HepG2 (cell line): Measurements from ENCODE around the gene CAVIN3. TPM values are rescaled to one million over a fixed set of nuclear protein-coding genes. Genes with fewer than 3 reads are reported as not detected.

Experiments used
- ATAC-seq: fragments of 200-7000 bp; cut with Tn5 transposase; 3 replicates; pipeline ENCODE4 v1.9.1; 2020; ENCODE audit warnings: mild to moderate bottlenecking, moderate library complexity
- BruUV-seq: library from RNA; stranded (reverse); fragments of 400-500 nt; replicated peaks from 2 replicates; lab custom pipeline; 2021; lab: Mats Ljungman, UMichigan
- CTCF ChIA-PET: fragments of 300-600 bp; formaldehyde crosslinking; extraction: SDS; loops from one replicate; lab custom pipeline; 2021; ENCODE audit warnings: low total read pairs, inconsistent platforms, low intra/inter-chr PET ratio; lab: Yijun Ruan, JAX
- POLR2A ChIA-PET: fragments of 350-600 bp; sonication (Branson Sonifier 250); formaldehyde crosslinking; loops from one replicate; lab custom pipeline; 2020; ENCODE audit warnings: antibody characterized with exemption, inconsistent platforms; lab: Yijun Ruan, JAX
- DNase-seq: peaks from one replicate; pipeline ENCODE4 v3.0.0-alpha.2; 2015; ENCODE audit warnings: low spot score
- FAIRE-seq: peaks from 3 replicates; lab custom pipeline; 2011; peaks lifted over from hg19 to GRCh38; lab: Jason Lieb, UNC
- H2AFZ ChIP-seq: one replicate; pipeline ENCODE4 v1.6.1; 2011; ENCODE audit warnings: low read length, inconsistent platforms
- H3K27ac ChIP-seq: fragments of 300-600 bp; 3 replicates; pipeline ENCODE4 v1.8.0; 2011; ENCODE audit warnings: mixed run types, mild to moderate bottlenecking, mixed read lengths, low read length, inconsistent platforms; ENCODE audit not compliant: insufficient read depth; ENCODE audit errors: extremely low read length
- H3K27me3 ChIP-seq, 2 experiments: fragments of 200-600 bp in 1 of 2; 2 replicates in 1 of 2; 3 replicates in 1 of 2; pipeline versions ENCODE4 v1.6.0 to v1.8.0; 2011; ENCODE audit warnings: low read length in 2 of 2, mild to moderate bottlenecking in 2 of 2, moderate library complexity in 2 of 2, inconsistent platforms in 1 of 2; ENCODE audit not compliant: insufficient read depth in 2 of 2, control insufficient read depth in 1 of 2
- H3K36me3 ChIP-seq, 2 experiments: fragments of 200-600 bp in 1 of 2; replicated peaks in 1 of 2; 2 replicates in 1 of 2; 3 replicates in 1 of 2; pipeline versions ENCODE4 v1.5.1 to v1.8.0; 2011; ENCODE audit warnings: low read length in 2 of 2, inconsistent platforms in 1 of 2; ENCODE audit not compliant: insufficient read depth in 2 of 2, control insufficient read depth in 1 of 2
- H3K4me1 ChIP-seq: 2 replicates; pipeline ENCODE4 v1.5.1; 2012; ENCODE audit warnings: low read length, inconsistent platforms; ENCODE audit not compliant: insufficient read depth
- H3K4me2 ChIP-seq: 2 replicates; pipeline ENCODE4 v1.6.0; 2011; ENCODE audit warnings: low read depth, low read length, inconsistent platforms
- H3K4me3 ChIP-seq, 3 experiments: fragments of 200-600 bp in 1 of 3; sonication (generic), shearing (Covaris generic) in 1 of 3; replicated peaks in 1 of 3; 2 replicates each; pipeline ENCODE4 v1.5.1; 2011 to 2016; ENCODE audit warnings: low read length in 3 of 3, inconsistent platforms in 2 of 3, low read depth in 2 of 3, mild to moderate bottlenecking in 2 of 3, control low read depth in 1 of 3, mixed read lengths in 1 of 3; ENCODE audit not compliant: insufficient read depth in 1 of 3
- H3K79me2 ChIP-seq: one replicate; pipeline ENCODE4 v1.6.1; 2011; ENCODE audit warnings: low read length, inconsistent platforms; ENCODE audit not compliant: insufficient read depth
- H3K9ac ChIP-seq: 2 replicates; pipeline ENCODE4 v1.6.0; 2011; ENCODE audit warnings: mild to moderate bottlenecking, low read depth, low read length, inconsistent platforms; ENCODE audit not compliant: insufficient read depth
- H3K9me3 ChIP-seq: 2 replicates; pipeline ENCODE4 v1.5.1; 2012; ENCODE audit warnings: mild to moderate bottlenecking, low read length
- H4K20me1 ChIP-seq: 2 replicates; pipeline ENCODE4 v1.6.0; 2011; ENCODE audit warnings: inconsistent platforms, mild to moderate bottlenecking, low read length, moderate library complexity; ENCODE audit not compliant: insufficient read depth
- CEBPB ChIP-seq: IDR thresholded peaks from 2 replicates; pipeline ENCODE4 v1.6.1; 2011; ENCODE audit warnings: low read depth, low read length, improper control_type of control experiment, borderline replicate concordance
- HNF4A ChIP-seq: sonication (generic); formaldehyde crosslinking; IDR thresholded peaks from 2 replicates; pipeline ENCODE4 v1.4.0; 2020; ENCODE audit warnings: missing genetic modification reagents
- RARA ChIP-seq: IDR thresholded peaks from 2 replicates; pipeline ENCODE4 v1.6.1; 2016; ENCODE audit warnings: missing genetic modification reagents, missing compliant biosample characterization
- SMC3 ChIP-seq: IDR thresholded peaks from 2 replicates; pipeline ENCODE4 v1.6.1; 2011; ENCODE audit warnings: low read length, improper control_type of control experiment
- TAF15 ChIP-seq: fragments of 200-400 bp; formaldehyde crosslinking; IDR thresholded peaks from one replicate; pipeline ENCODE4 v1.6.1; 2018; ENCODE audit warnings: mild to moderate bottlenecking, low read depth, low read length; ENCODE audit not compliant: poor library complexity, severe bottlenecking
- XRCC5 ChIP-seq: fragments of 200-400 bp; formaldehyde crosslinking; optimal IDR thresholded peaks from 2 replicates; pipeline ENCODE3; 2017; ENCODE audit warnings: mild to moderate bottlenecking, low read length
- ZNF20 ChIP-seq: sonication (generic); formaldehyde crosslinking; IDR thresholded peaks from 2 replicates; pipeline ENCODE4 v1.4.0; 2020; ENCODE audit warnings: mild to moderate bottlenecking, moderate library complexity, missing genetic modification reagents
- ZNF276 ChIP-seq: sonication (generic); formaldehyde crosslinking; IDR thresholded peaks from 2 replicates; pipeline ENCODE4 v1.4.0; 2020; ENCODE audit warnings: mild to moderate bottlenecking, low read depth, missing genetic modification reagents
- ZNF629 ChIP-seq: sonication (generic); formaldehyde crosslinking; conservative IDR thresholded peaks from 2 replicates; pipeline ENCODE4 v1.5.0; 2020; ENCODE audit warnings: missing genetic modification reagents
- ZNF710 ChIP-seq: sonication (generic); formaldehyde crosslinking; IDR thresholded peaks from 2 replicates; pipeline ENCODE4 v1.5.0; 2020; ENCODE audit warnings: mild to moderate bottlenecking, missing genetic modification reagents, borderline replicate concordance
- ZNF773 ChIP-seq: sonication (generic); formaldehyde crosslinking; IDR thresholded peaks from 2 replicates; pipeline ENCODE4 v1.4.0; 2020; ENCODE audit warnings: missing genetic modification reagents, borderline replicate concordance
- ZSCAN12 ChIP-seq: sonication (generic); formaldehyde crosslinking; IDR thresholded peaks from 2 replicates; pipeline ENCODE4 v1.9.0; 2021; ENCODE audit warnings: mild to moderate bottlenecking, missing genetic modification reagents
- WGBS: methylation state at CpG from one replicate; pipeline ENCODE4 v1.1.6; 2017; ENCODE audit warnings: low lambda C conversion rate; 5-methylcytosine and 5-hydroxymethylcytosine counted together
- in situ Hi-C: cut with HindIII; loops from 2 replicates; pipeline ENCODE4 v1.10.0; 2017; ENCODE audit warnings: low pct_unique_long_range_greater_than_20kb; ENCODE audit not compliant: extremely low pct_ligation_motif_present
- intact Hi-C: fragments of 100-400 bp; cut with micrococcal nuclease; formaldehyde crosslinking; loops from one replicate; pipeline ENCODE4 v1.10.0; 2022; ENCODE audit not compliant: unreplicated experiment
- polyA plus RNA-seq, 8 experiments: library from polyadenylated mRNA; depleted of rRNA in 3 of 8; stranded (reverse) in 7 of 8; unstranded in 1 of 8; fragments of >200 nt; fragmentation: Illumina TruSeq in 4 of 8; extraction: Trizol in 4 of 8; gene quantifications; 2 replicates each; pipeline versions ENCODE4 v1.2.1 to v1.2.3, GENCODE V29; 2011 to 2016; ENCODE audit warnings: low read depth in 4 of 8, missing spikeins in 1 of 8, mixed read lengths in 1 of 8; ENCODE audit not compliant: insufficient read depth in 1 of 8
- total RNA-seq, 5 experiments: library from RNA; depleted of rRNA; stranded (reverse); fragments of >200 nt; fragmentation: Illumina TruSeq; extraction: Trizol; gene quantifications; 2 replicates each; pipeline ENCODE4 v1.2.3, GENCODE V29; 2016; ENCODE audit warnings: low read depth in 1 of 5
- TF ChIP-seq, protein P1 (sequence below): sonication (generic); formaldehyde crosslinking; IDR thresholded peaks from 2 replicates; pipeline ENCODE4 v1.5.0; 2020; ENCODE audit warnings: mild to moderate bottlenecking, missing genetic modification reagents, moderate library complexity

The CAVIN3 gene
- total and polyA plus RNA-seq, 2 of the 13 experiments (the other 11 are each of a cell fraction or from before 2014, with no cell fraction given): not detected

DNA sequence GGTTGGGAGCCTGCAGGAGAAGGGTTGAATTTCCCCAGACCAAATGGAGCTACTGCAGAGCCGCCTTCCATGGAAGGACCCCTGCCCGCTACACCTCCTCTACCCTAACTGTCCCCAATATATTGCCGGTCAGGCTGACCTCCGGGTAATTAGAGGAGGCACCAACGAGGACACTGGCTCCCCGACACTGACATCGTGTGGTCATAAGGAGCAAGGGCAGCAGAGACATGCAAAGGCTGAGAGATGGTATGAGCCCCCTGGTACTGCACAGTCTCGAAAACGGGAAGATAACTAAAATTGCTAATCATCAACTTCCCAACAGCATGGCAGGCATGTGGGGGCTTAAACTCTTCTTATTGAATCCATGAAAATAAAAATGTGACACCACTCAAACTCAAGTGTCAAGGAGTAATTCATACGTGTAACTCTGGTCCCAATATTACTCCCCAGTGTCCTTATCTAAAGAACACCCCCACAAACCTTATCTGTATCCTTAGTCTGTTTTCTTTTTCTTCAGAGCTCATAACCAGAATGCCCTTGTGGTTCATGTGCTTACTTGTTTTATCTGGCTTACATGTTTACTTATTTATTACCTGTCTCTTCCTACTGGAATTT, 4.4 kb downstream of the CAVIN3 start:
- Histone ChIP-seq H3K4me2 (no peak overlapping the region), H3K9ac (no peak overlapping the region), H3K79me2 (no peaks in the 10 kb centered on the region), H2AFZ (no peak overlapping the region), H3K27ac (no peak overlapping the region), H3K4me1 (no peaks in the 10 kb centered on the region), H3K4me3 (no peak overlapping the region), H3K27me3 (peaks cover 1 to 36% of the 10 kb centered on the region in 2 experiments; a peak in 3 of 5 replicates), H3K36me3 (no peaks in the 10 kb centered on the region), H3K9me3 (no peaks in the 10 kb centered on the region), H4K20me1 (no peaks in the 10 kb centered on the region)
- peak; percentile 89 for FAIRE-seq
- in situ Hi-C loops (loop anchor here (10.0 kb wide), 1 partner anchor 291 kb away; no protein-coding TSS in a partner anchor), intact Hi-C loops (loop anchor here (1.0 kb wide), 2 partner anchors 65 to 293 kb away; no protein-coding TSS in a partner anchor)
- peak; percentile 45 for DNase-seq
- BruUV-seq: no TSS peak
- WGBS: 8% methylated on average over 2 of the region's 10 CpGs
- POLR2A ChIA-PET: no interaction called here
- ATAC-seq: peak; percentile 98
- CTCF ChIA-PET: interaction anchor here (1.5 to 2.0 kb wide), 3 partner anchors 38 to 292 kb away, joined by 3 to 12 read pairs (median 6); no protein-coding TSS in a partner anchor
- no peak for TF ChIP-seq CEBPB
- TF ChIP-seq HNF4A (CRISPR knock-in tag): no peak
- no peak for TF ChIP-seq ZNF276 (CRISPR knock-in tag)
- TF ChIP-seq XRCC5: peak; percentile 62
- TF ChIP-seq ZNF629 (CRISPR knock-in tag): no peak
- no peak for TF ChIP-seq ZSCAN12 (CRISPR knock-in tag)
- TF ChIP-seq SMC3: peak; percentile 84
- no peak for TF ChIP-seq ZNF710 (CRISPR knock-in tag)
- TF ChIP-seq ZNF773 (CRISPR knock-in tag): no peak
- no peak for TF ChIP-seq ZNF20 (CRISPR knock-in tag)
- no peak for TF ChIP-seq TAF15
- TF ChIP-seq, protein P1, sequence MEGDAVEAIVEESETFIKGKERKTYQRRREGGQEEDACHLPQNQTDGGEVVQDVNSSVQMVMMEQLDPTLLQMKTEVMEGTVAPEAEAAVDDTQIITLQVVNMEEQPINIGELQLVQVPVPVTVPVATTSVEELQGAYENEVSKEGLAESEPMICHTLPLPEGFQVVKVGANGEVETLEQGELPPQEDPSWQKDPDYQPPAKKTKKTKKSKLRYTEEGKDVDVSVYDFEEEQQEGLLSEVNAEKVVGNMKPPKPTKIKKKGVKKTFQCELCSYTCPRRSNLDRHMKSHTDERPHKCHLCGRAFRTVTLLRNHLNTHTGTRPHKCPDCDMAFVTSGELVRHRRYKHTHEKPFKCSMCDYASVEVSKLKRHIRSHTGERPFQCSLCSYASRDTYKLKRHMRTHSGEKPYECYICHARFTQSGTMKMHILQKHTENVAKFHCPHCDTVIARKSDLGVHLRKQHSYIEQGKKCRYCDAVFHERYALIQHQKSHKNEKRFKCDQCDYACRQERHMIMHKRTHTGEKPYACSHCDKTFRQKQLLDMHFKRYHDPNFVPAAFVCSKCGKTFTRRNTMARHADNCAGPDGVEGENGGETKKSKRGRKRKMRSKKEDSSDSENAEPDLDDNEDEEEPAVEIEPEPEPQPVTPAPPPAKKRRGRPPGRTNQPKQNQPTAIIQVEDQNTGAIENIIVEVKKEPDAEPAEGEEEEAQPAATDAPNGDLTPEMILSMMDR (CRISPR knock-in tag): peak; percentile 89
- no peak for TF ChIP-seq RARA
